ENCODE measurements around the gene RNF13.
"Not testable (repeated sequence)": the region's sequence is repeated elsewhere in the genome, so short reads cannot be mapped to it uniquely, and the experiment has no call there.

The RNF13 gene

DNA sequence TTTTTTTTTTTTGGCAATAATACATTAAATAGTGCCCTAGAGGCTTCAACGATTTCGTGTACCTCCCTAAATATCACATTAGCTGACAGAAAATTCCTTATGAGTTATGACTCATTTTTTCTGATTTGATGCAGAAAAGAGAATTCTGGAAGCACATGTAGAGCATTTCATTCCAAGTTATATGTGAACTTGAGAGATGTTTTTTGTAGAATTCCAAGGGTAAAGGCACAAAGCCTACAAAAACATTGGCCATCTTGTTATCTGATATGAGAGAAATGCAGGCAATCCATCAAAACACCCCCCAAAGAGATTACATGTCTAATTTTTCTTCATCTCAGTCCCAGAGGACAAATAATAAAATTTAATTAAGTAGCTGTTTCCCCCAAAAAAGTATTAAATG, 164.4 kb downstream of the RNF13 start:
- no peak for TF ChIP-seq EZH2phosphoT487 (conservative IDR thresholded peaks at IDR 0.05; ENCODE audit: low read length)
- no peak for TF ChIP-seq CTCF (IDR thresholded peaks at IDR 0.05; ENCODE audit: insufficient read depth, low read length, poor library complexity, severe bottlenecking)
- Histone ChIP-seq H3K4me2 (ENCODE audit: low read depth, low read length, poor library complexity, severe bottlenecking) (no peak overlapping the region), H3K9me3 (ENCODE audit: insufficient read depth, low read length) (no peaks in the 10 kb centered on the region), H4K20me1 (ENCODE audit: low read depth, low read length) (no peaks in the 10 kb centered on the region), H3F3A (ENCODE audit: insufficient read depth) (peaks cover 3% of the 10 kb centered on the region; the same call in 1 of the 2 replicates), H3K36me3 (ENCODE audit: low read length) (no peaks in the 10 kb centered on the region), H3K79me2 (ENCODE audit: insufficient read depth, low read length) (no peaks in the 10 kb centered on the region), H3K9ac (ENCODE audit: low read length) (no peak overlapping the region), H3K27ac (ENCODE audit: low read depth, low read length) (no peak overlapping the region), H3K27me3 (ENCODE audit: low read length) (no peaks in the 10 kb centered on the region), H2AFZ (ENCODE audit: low read depth, low read length, severe bottlenecking) (no peak overlapping the region), H3K9me2 (replicated peaks; ENCODE audit: insufficient read depth, low read length) (no peaks in the 10 kb centered on the region), H3K4me3 (ENCODE audit: insufficient read depth, low read length, poor library complexity, severe bottlenecking) (no peak overlapping the region)

GRCh38 chr3:149981979-149982378, 169.0 kb downstream of the RNF13 start:
- H3K27ac ChIP-seq (ENCODE audit: low read depth, low read length); H3K4me3 ChIP-seq (ENCODE audit: insufficient read depth, low read length, poor library complexity, severe bottlenecking); H2AFZ ChIP-seq (ENCODE audit: low read depth, low read length, severe bottlenecking); H3K9me3 ChIP-seq (ENCODE audit: insufficient read depth, low read length); H3K9ac ChIP-seq (ENCODE audit: low read length); H4K20me1 ChIP-seq (ENCODE audit: low read depth, low read length); H3K9me2 ChIP-seq (replicated peaks; ENCODE audit: insufficient read depth, low read length); H3F3A ChIP-seq (ENCODE audit: insufficient read depth); H3K27me3 ChIP-seq (ENCODE audit: low read length); H3K36me3 ChIP-seq (ENCODE audit: low read length); H3K4me2 ChIP-seq (ENCODE audit: low read depth, low read length, poor library complexity, severe bottlenecking); H3K79me2 ChIP-seq (ENCODE audit: insufficient read depth, low read length): not testable (repeated sequence)

DNA sequence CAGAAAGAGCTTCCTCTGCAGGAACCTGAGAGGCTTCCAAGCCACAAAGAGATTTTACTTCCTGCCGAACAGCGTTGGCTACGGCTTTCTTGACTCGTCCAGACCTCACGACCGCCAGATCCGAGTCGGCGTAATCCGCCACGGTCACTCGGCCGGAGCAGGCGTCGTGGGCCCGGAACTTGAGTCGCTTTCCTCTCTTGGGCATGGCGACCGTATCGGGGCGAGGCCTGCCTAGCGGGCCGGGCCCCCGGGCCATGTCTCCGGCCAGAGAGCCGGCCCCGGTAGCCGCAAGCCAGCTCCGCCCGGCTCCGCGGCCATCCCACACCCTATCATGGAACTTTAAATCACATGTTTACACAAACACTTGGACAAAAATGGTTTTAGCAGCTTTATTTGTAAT, 170.0 kb downstream of the RNF13 start:
- not testable (repeated sequence) for H3K4me2 ChIP-seq (ENCODE audit: low read depth, low read length, poor library complexity, severe bottlenecking)

DNA sequence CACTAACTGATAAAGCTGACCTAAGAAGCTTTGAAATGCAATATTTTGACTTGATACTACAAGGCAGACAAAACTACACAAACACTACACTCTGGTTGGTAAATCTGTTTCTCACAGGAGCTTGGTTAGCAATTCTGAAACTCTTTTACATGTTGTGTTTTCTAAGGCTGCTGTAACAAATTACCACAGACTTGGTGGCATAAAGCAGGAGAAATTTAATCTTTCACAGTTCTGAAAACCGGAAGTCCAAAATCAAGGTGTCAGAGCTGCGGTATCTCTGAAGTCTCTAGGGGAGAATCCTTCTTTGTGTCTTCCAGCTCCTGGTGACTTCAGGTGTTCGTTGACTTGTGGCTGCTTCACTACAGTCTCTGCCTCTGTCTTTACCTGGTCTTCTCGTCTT, 170.6 kb downstream of the RNF13 start:
- no peaks in the 10 kb centered on the region for H3K36me3 ChIP-seq (ENCODE audit: low read length)
- H3K4me3 ChIP-seq (ENCODE audit: insufficient read depth, low read length, poor library complexity, severe bottlenecking): no peak overlapping the region
- no peak overlapping the region for H3K27ac ChIP-seq (ENCODE audit: low read depth, low read length)
- no peak overlapping the region for H3K9ac ChIP-seq (ENCODE audit: low read length)
- no peaks in the 10 kb centered on the region for H3F3A ChIP-seq (ENCODE audit: insufficient read depth)
- no peak overlapping the region for H2AFZ ChIP-seq (ENCODE audit: low read depth, low read length, severe bottlenecking)
- H3K9me3 ChIP-seq (ENCODE audit: insufficient read depth, low read length): no peaks in the 10 kb centered on the region
- no peak overlapping the region for H3K4me2 ChIP-seq (ENCODE audit: low read depth, low read length, poor library complexity, severe bottlenecking)
- H3K27me3 ChIP-seq (ENCODE audit: low read length): no peaks in the 10 kb centered on the region
- H3K9me2 ChIP-seq (replicated peaks; ENCODE audit: insufficient read depth, low read length): no peaks in the 10 kb centered on the region
- TF ChIP-seq CTCF (IDR thresholded peaks at IDR 0.05; ENCODE audit: insufficient read depth, low read length, poor library complexity, severe bottlenecking) (no peak), EZH2phosphoT487 (conservative IDR thresholded peaks at IDR 0.05; ENCODE audit: low read length) (no peak)
- H3K79me2 ChIP-seq (ENCODE audit: insufficient read depth, low read length): no peaks in the 10 kb centered on the region
- H4K20me1 ChIP-seq (ENCODE audit: low read depth, low read length): no peaks in the 10 kb centered on the region

More for the DNA sequence above, 170.0 kb downstream of the RNF13 start:
- not testable (repeated sequence) for H3K79me2 ChIP-seq (ENCODE audit: insufficient read depth, low read length); H3K9ac ChIP-seq (ENCODE audit: low read length); H3K9me2 ChIP-seq (replicated peaks; ENCODE audit: insufficient read depth, low read length); H3K36me3 ChIP-seq (ENCODE audit: low read length); H3K27me3 ChIP-seq (ENCODE audit: low read length); H3F3A ChIP-seq (ENCODE audit: insufficient read depth); H3K27ac ChIP-seq (ENCODE audit: low read depth, low read length); H4K20me1 ChIP-seq (ENCODE audit: low read depth, low read length); H3K4me3 ChIP-seq (ENCODE audit: insufficient read depth, low read length, poor library complexity, severe bottlenecking); H2AFZ ChIP-seq (ENCODE audit: low read depth, low read length, severe bottlenecking); H3K9me3 ChIP-seq (ENCODE audit: insufficient read depth, low read length)
